OCI-M1 (cell line): ENCODE data around the gene CPEB1.
"Not testable (repeated sequence)": the region's sequence is repeated elsewhere in the genome, so short reads cannot be mapped to it uniquely, and the experiment has no call there.

Experiments used
- DNase-seq: peaks from one replicate; lab custom pipeline; 2025; lab: John Stamatoyannopoulos, UW

Gene CPEB1

GRCh38 chr15:82649226-82649999 is 2.2 kb upstream of the CPEB1 start:
- no peak for DNase-seq

GRCh38 chr15:82648257-82649103 is 1.3 kb upstream of the CPEB1 start:
- no peak for DNase-seq

- DNase-seq, result no peak
Observed at GRCh38 chr15:82647835-82648256, 683 bp upstream of the CPEB1 start.

- no peak for DNase-seq
Observed at GRCh38 chr15:82646250-82647044, 716 bp downstream of the CPEB1 start.

GRCh38 chr15:82644967-82645852 is 2.0 kb downstream of the CPEB1 start:
- DNase-seq, result not testable (repeated sequence)

GRCh38 chr15:82643992-82644391 is 3.2 kb downstream of the CPEB1 start:
- peak; percentile 22 for DNase-seq

- DNase-seq, result no peak
Observed at GRCh38 chr15:82642656-82643055, 4.5 kb downstream of the CPEB1 start.

GRCh38 chr15:82641129-82641798 is 5.9 kb downstream of the CPEB1 start:
- DNase-seq, result no peak

- DNase-seq, result peak; percentile 52
Observed at GRCh38 chr15:82640672-82641071, 6.5 kb downstream of the CPEB1 start.

GRCh38 chr15:82635798-82636197 is 11.4 kb downstream of the CPEB1 start:
- DNase-seq, result no peak

GRCh38 chr15:82630033-82630432 is 17.1 kb downstream of the CPEB1 start:
- DNase-seq, result no peak

- no peak for DNase-seq
Observed at GRCh38 chr15:82625136-82625535, 22.0 kb downstream of the CPEB1 start.

GRCh38 chr15:82624438-82624837 is 22.7 kb downstream of the CPEB1 start:
- DNase-seq, result no peak

- DNase-seq, result no peak
Observed at GRCh38 chr15:82624008-82624407, 23.2 kb downstream of the CPEB1 start.

GRCh38 chr15:82621970-82622369 is 25.2 kb downstream of the CPEB1 start:
- DNase-seq, result no peak

GRCh38 chr15:82613747-82614146 is 33.4 kb downstream of the CPEB1 start:
- no peak for DNase-seq

GRCh38 chr15:82611348-82611747 is 35.8 kb downstream of the CPEB1 start:
- no peak for DNase-seq

- no peak for DNase-seq
Observed at GRCh38 chr15:82602195-82602594, 45.0 kb downstream of the CPEB1 start.

GRCh38 chr15:82599862-82600261 is 47.3 kb downstream of the CPEB1 start:
- DNase-seq, result no peak

- DNase-seq, result no peak
Observed at GRCh38 chr15:82597815-82598214, 49.3 kb downstream of the CPEB1 start.

- DNase-seq, result no peak
Observed at GRCh38 chr15:82595766-82596165, 51.4 kb downstream of the CPEB1 start.
